Nephron progenitor cell (in vitro differentiated cells): ENCODE data around the gene ERG.

Experiments used
- DNase-seq: peaks from one replicate; pipeline ENCODE4 v3.0.0; 2021
- H3K27ac Mint-ChIP-seq: 2 replicates; pipeline ENCODE4 v1.8.0; 2021; ENCODE audit warnings: mild to moderate bottlenecking, moderate library complexity, mixed read lengths
- H3K27me3 Mint-ChIP-seq: 2 replicates; pipeline ENCODE4 v1.8.0; 2021; ENCODE audit warnings: mild to moderate bottlenecking, low read depth, mixed read lengths; ENCODE audit not compliant: poor library complexity
- H3K36me3 Mint-ChIP-seq: 2 replicates; pipeline ENCODE4 v1.8.0; 2021; ENCODE audit warnings: low read depth, mixed read lengths
- H3K4me1 Mint-ChIP-seq: 2 replicates; pipeline ENCODE4 v1.8.0; 2021; ENCODE audit warnings: mixed read lengths
- H3K4me3 Mint-ChIP-seq: 2 replicates; pipeline ENCODE4 v1.8.0; 2021; ENCODE audit warnings: mild to moderate bottlenecking, moderate library complexity, mixed read lengths
- H3K9me3 Mint-ChIP-seq: 2 replicates; pipeline ENCODE4 v1.8.0; 2021; ENCODE audit warnings: mild to moderate bottlenecking, moderate library complexity, mixed read lengths
- TF ChIP-seq, protein P1 (sequence below): fragments of 200-600 bp; sonication (generic); IDR thresholded peaks from 2 replicates; pipeline ENCODE4 v1.5.0; 2021; ENCODE audit warnings: antibody characterized with exemption

The ERG gene

DNA sequence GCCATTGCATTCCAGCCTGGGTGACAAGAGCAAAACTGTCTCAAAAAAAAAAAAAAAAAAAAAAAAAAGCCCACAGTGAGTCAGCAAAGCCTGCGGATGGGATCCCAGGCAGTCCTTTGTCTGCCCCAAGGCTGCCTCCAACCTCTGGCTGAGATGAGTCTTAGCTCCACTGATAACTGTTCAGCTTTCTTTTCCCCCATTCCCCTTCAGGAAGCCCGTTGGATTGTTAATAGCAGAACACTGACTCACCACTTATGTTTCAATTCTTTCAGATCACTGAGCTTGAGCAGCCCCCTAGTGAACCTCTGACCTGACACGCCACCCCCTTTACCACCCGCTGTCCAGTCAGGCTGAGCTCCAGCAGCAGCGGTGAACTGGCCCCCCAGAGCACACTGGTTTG is 57.5 kb downstream of the ERG start:
- H3K36me3 Mint-ChIP-seq, result no peaks in the 10 kb centered on the region
- H3K9me3 Mint-ChIP-seq, result no peaks in the 10 kb centered on the region
- TF ChIP-seq, protein P1, sequence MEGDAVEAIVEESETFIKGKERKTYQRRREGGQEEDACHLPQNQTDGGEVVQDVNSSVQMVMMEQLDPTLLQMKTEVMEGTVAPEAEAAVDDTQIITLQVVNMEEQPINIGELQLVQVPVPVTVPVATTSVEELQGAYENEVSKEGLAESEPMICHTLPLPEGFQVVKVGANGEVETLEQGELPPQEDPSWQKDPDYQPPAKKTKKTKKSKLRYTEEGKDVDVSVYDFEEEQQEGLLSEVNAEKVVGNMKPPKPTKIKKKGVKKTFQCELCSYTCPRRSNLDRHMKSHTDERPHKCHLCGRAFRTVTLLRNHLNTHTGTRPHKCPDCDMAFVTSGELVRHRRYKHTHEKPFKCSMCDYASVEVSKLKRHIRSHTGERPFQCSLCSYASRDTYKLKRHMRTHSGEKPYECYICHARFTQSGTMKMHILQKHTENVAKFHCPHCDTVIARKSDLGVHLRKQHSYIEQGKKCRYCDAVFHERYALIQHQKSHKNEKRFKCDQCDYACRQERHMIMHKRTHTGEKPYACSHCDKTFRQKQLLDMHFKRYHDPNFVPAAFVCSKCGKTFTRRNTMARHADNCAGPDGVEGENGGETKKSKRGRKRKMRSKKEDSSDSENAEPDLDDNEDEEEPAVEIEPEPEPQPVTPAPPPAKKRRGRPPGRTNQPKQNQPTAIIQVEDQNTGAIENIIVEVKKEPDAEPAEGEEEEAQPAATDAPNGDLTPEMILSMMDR, result no peak
- no peaks in the 10 kb centered on the region for H3K27me3 Mint-ChIP-seq
- DNase-seq, result no peak
- H3K4me3 Mint-ChIP-seq, result no peak overlapping the region
- H3K4me1 Mint-ChIP-seq, result peaks cover 16% of the 10 kb centered on the region
- H3K27ac Mint-ChIP-seq, result no peak overlapping the region

GRCh38 chr21:38439957-38440356 is 58.3 kb downstream of the ERG start:
- H3K36me3 Mint-ChIP-seq, result no peaks in the 10 kb centered on the region
- no peak overlapping the region for H3K27ac Mint-ChIP-seq
- no peak for DNase-seq
- no peaks in the 10 kb centered on the region for H3K9me3 Mint-ChIP-seq
- H3K4me3 Mint-ChIP-seq, result no peak overlapping the region
- TF ChIP-seq, protein P1, result no peak
- H3K4me1 Mint-ChIP-seq, result peaks cover 24% of the 10 kb centered on the region
- no peaks in the 10 kb centered on the region for H3K27me3 Mint-ChIP-seq

- Mint-ChIP-seq H3K36me3 (no peaks in the 10 kb centered on the region), H3K27me3 (no peaks in the 10 kb centered on the region), H3K9me3 (no peaks in the 10 kb centered on the region), H3K4me3 (no peak overlapping the region), H3K4me1 (peaks cover 23% of the 10 kb centered on the region), H3K27ac (no peak overlapping the region)
- no peak for DNase-seq
- TF ChIP-seq, protein P1, result no peak
These were observed 58.9 kb downstream of the ERG start for GRCh38 chr21:38439426-38439825.

DNA sequence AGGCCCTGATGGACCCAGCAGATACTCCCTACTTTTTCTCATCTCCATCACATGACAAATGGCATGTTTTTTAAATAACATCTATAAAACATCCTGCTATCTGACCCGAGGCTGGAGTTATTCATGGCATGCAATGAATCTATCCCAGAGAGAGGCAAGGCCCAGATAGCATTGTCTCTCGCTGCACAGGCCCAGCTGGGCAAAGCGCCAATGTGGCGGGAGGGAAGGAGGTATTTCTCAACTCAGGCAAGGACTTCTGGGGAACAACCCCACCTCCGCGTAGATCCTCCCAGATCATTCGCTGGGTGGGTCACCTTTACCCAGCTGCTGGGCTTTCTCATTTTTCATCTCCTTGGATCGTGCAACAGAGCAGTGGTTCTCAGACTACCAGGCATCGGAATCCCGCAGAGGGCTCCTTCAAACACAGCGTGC is 59.8 kb downstream of the ERG start:
- H3K27ac Mint-ChIP-seq, result no peak overlapping the region
- no peak overlapping the region for H3K4me3 Mint-ChIP-seq
- H3K9me3 Mint-ChIP-seq, result no peaks in the 10 kb centered on the region
- peaks cover 28% of the 10 kb centered on the region for H3K4me1 Mint-ChIP-seq
- no peak for DNase-seq
- TF ChIP-seq, protein P1, result no peak
- H3K27me3 Mint-ChIP-seq, result no peaks in the 10 kb centered on the region
- H3K36me3 Mint-ChIP-seq, result no peaks in the 10 kb centered on the region

DNA sequence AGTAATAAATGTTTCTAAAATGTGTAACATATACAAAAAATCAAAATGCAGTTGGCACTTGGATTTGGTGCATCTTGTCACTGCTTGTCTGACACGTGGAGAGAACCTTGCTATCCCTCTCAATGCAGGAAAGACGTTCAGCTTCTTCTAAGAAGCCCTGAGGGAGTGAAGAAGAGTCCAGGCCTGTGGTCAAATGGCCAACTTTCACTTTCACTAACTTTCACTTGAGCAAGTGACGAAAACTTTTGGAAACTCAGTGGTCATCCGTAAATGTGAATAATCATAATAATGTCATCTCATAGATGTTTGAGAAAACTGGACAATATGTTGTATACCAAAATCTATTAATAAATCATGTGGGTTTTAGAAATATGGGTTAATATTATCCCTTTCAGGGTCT is 61.9 kb downstream of the ERG start:
- Mint-ChIP-seq H3K27ac (no peak overlapping the region), H3K4me3 (no peak overlapping the region), H3K4me1 (peaks cover 28% of the 10 kb centered on the region), H3K9me3 (no peaks in the 10 kb centered on the region), H3K27me3 (no peaks in the 10 kb centered on the region), H3K36me3 (no peaks in the 10 kb centered on the region)
- TF ChIP-seq, protein P1, result no peak
- no peak for DNase-seq

- peak overlapping the region; percentile 93 for H3K27ac Mint-ChIP-seq
- no peak for DNase-seq
- H3K36me3 Mint-ChIP-seq, result no peaks in the 10 kb centered on the region
- H3K4me1 Mint-ChIP-seq, result peaks cover 25% of the 10 kb centered on the region
- no peak overlapping the region for H3K4me3 Mint-ChIP-seq
- no peaks in the 10 kb centered on the region for H3K27me3 Mint-ChIP-seq
- H3K9me3 Mint-ChIP-seq, result peaks cover 7% of the 10 kb centered on the region
- TF ChIP-seq, protein P1, result no peak
These were observed 63.3 kb downstream of the ERG start for GRCh38 chr21:38434913-38435533.
